GM18909 (cell line): ENCODE results near the gene FOXL2NB.

Experiments used
- ATAC-seq: cut with Tn5 transposase; IDR thresholded peaks from one replicate; pipeline ENCODE4 v1.9.1; 2021; ENCODE audit warnings: mild to moderate bottlenecking; ENCODE audit not compliant: unreplicated experiment, poor library complexity

The FOXL2NB gene

GRCh38 chr3:138987181-138987580 is 40.2 kb downstream of the FOXL2NB start:
- ATAC-seq: no peak

GRCh38 chr3:138995706-138996105 is 48.7 kb downstream of the FOXL2NB start:
- ATAC-seq: no peak
